Activated CD4-positive, alpha-beta T cell treated with anti-CD3 and anti-CD28 coated beads, Interleukin-2, Interleukin-4, amounts not matched to agents 100 ng/mL and 50 ng/mL, durations not matched to agents 16 hours and 8 hours (primary cell): ENCODE measurements around the gene RBM15B.
"Not testable (repeated sequence)": the region's sequence is repeated elsewhere in the genome, so short reads cannot be mapped to it uniquely, and the experiment has no call there.

Experiments
- DNase-seq: peaks from one replicate; pipeline ENCODE4 v3.0.0-alpha.2; 2020; ENCODE audit warnings: low spot score

Gene RBM15B

DNA sequence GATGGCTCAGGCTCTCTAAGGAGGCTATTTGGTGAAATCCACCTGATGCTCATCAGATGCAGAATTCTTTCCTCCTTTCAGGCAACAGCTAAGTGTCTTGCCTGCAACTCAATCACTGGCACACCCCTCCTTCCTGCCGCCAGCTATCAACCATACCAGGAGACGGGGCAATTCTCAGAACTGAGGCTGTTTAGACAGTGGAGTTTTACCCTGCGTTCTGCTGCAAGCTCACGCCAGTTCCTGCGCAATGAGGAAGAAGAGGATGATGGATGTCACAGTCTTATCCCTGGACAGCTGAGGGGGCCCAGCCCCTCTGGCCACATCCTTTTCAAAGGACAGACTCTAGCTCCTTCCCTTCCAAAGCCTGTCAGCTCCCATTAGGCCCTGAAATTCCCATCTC is 13.0 kb upstream of the RBM15B start:
- DNase-seq, result no peak

DNA sequence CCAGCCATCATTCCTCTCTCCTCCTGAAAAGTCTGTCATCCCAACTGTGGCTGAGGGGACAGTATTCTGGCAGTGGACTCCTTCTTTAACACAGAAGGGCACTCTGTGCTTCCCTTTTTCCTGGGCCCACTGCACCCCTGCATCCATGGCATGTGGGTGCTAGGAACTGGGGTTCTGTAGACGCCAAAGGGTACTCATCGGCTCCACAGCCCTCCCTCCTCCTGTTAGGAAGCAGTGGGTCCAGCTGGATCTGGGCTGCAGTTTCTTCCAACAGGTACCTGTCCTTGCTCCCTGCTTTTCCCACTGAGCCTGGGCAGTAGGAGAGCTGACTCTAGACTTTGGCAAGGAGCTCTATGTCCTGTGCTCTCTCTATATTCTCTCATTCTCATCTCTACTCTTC is 12.4 kb upstream of the RBM15B start:
- DNase-seq, result no peak

DNA sequence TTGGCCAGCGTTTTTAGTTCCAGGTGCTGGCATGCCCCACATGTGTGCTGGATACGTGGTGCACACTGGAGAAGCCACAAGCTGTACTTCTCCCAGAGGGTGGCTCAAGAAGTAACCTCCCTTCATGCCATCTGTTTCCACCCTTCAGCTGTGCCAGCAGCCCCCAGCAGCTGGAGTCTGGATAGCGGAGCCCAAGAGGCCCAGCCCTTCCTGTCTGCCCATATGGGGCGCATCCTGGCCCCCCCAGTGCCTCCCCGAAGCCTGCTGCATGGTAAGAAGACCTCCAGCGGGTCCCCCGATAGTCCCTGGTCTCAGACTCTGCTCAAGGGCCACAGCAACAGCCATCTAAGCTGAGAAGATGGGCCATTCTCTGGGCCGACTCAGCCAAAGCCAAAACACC is 11.8 kb upstream of the RBM15B start:
- DNase-seq, result no peak

DNA sequence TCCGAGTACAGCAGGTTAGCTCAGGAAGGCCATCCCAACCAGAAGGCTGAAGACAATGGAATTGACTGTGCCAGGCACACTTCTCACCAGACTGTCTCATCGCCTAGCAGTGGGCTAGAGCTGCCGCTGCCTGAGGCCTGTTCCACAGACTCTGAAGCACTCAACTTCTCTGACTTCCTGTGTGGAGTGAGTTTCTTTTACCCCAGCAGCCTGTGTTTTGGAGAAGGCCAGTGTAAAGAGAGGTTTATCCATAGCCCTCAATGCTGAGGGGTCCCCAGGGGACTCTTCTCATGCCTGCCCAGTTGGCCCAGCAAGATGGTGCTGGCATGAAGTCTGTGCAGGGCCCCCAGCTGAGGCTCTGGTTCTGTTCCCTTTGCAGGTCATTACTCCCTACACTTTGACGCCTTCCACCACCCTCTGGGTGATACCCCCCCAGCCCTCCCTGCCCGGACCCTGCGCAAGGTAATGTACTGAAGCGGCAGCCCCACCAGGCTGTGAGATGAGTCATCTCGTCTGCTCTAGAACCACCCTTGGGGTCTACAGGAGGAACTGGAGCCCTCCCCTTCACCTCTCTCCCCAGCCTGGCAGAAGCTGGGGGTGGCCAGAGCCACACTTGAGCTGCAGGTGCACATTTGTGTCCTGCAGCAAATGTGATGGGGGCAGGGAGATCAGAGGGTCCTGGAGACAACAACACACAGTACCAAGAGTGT is 11.2 kb upstream of the RBM15B start:
- no peak for DNase-seq

GRCh38 chr3:51380601-51381332 is 10.3 kb upstream of the RBM15B start:
- no peak for DNase-seq

GRCh38 chr3:51381333-51381705 is 9.8 kb upstream of the RBM15B start:
- DNase-seq, result no peak

DNA sequence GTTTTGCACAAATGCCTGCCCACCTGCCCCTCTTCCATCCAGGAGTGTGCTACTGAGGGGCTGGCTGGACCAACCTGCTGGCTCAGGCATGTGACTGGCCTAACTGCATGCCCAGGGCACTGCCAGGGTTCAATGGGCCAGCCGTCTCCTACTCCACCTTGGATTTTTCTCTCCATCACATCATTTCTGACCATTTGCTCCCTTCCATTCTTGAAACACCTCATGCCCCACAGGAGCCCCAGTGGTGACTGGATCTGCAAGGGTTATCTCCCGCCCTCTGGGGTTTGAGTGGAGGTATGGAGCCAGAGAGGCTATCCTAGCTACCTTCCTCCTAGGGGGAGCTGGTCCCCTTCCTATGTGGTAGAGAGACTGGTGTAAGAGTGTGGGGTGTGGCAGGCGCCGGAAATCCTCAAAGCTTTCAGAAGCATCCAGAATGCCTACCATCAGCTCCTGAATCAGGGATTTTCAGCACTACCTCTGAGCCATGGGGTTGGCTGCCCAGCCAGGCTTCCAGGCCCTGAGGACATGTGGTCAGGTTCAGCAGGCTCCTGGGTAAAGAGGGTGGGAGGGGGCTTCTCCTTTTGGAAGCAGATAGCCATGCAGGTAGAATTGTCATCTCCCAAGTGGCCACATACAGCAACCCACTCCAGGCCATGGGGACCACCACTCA is 8.9 kb upstream of the RBM15B start:
- DNase-seq, result no peak

DNA sequence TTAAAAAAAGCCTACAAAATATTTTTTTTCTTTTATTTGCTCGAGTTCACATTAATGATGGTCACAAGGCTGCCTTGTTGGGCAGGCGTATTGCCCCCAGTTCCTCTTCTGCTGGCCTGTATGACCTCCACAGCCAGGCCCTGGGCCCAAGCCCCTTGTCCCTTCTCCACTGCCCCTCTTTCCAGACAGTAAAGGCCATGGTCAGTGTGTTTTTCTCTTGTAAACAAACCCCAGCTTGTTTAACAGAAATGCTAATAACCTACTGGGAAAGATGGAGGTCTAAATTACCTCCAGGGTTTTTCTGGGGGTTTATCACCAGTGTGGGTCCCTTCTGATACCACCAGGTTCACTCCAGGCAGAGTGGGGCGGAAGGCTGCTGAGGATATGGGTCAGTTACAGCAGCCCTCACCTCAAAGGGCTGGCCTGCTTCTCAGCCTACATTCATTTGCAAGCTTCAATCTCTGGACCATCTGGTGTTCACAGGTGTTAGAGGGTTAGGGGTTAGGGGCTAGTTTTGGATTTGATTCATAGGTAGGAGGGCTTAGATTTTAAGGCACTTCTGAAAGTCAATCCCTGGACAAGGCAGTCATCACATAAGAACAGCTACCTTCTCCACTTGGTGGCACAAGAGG is 8.0 kb upstream of the RBM15B start:
- no peak for DNase-seq

DNA sequence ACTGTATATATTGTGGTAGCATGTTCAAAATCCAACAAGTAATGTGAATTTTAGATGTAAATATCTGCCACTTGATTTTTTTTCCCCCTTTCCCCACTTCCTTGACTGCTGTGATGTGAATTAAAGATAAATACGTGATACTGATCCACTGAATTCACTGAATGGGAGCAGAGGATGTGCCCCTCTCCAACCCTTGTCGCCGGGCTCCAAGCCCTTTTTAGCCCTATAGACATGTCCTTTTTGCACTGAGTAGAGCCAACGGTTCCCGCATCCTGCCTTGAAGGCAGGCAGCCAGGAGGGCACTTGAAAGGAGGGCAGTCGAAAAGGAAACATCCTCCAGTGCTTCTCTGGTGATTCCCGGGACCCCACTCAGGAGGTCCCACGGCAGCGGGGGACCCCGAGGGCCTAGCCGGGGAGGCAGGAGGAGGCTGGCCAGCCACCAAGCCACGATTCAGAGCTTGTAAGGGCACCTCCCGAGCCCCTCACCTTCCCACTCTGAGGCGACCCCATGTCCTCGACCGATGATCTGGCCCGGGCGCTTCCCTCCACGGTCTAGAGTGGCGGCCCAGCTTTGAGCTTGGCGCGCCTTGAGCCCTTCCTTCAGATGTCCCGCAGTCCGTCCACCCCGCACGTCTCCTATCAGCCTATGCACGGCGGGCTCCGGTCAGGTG is 6.9 kb upstream of the RBM15B start:
- peak; percentile 26 for DNase-seq

DNA sequence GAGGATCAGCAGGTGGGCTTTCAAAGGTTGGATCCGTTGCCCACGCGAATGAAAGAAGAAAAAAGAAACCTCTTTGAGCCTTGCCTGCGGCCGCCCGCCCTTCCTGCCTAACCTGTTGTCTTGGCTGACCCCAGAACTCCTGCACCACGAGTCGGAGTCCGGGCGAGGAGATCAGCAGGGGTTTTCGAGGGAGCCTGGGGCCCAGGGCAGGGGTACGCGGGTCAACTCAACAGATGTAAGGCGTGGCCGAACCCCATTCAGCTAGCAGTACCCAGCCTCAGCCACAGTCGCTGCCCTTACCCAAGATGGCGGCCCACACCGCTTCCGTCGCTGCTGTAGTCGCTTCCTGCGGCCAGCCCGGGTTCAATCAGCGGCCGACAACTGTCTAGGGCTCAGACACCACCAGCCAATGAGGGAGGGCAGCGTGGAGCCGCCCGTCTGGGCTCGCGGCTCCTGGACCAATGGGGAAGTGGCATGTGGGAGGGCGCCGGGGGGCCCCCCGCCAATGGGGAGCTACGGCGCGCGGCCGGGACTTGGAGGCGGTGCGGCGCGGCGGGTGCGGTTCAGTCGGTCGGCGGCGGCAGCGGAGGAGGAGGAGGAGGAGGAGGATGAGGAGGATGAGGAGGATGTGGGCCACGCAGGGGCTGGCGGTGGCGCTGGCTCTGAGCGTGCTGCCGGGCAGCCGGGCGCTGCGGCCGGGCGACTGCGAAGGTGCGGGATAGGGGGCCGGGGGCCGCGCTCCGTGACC is 6.2 kb upstream of the RBM15B start, which contains the start of gene MANF:
Gene MANF, plus strand, starts transcription at position 566 of the 748 bp plus-strand sequence. Its CDS starts 52 bp downstream, at position 618.
- peak; percentile 99 for DNase-seq

GRCh38 chr3:51385621-51386091 is 5.4 kb upstream of the RBM15B start:
- DNase-seq, result no peak

GRCh38 chr3:51386159-51386851 is 4.8 kb upstream of the RBM15B start:
- no peak for DNase-seq

GRCh38 chr3:51386852-51387229 is 4.2 kb upstream of the RBM15B start:
- no peak for DNase-seq

- DNase-seq, result not testable (repeated sequence)
Measured at GRCh38 chr3:51387281-51387680, 3.8 kb upstream of the RBM15B start.

DNA sequence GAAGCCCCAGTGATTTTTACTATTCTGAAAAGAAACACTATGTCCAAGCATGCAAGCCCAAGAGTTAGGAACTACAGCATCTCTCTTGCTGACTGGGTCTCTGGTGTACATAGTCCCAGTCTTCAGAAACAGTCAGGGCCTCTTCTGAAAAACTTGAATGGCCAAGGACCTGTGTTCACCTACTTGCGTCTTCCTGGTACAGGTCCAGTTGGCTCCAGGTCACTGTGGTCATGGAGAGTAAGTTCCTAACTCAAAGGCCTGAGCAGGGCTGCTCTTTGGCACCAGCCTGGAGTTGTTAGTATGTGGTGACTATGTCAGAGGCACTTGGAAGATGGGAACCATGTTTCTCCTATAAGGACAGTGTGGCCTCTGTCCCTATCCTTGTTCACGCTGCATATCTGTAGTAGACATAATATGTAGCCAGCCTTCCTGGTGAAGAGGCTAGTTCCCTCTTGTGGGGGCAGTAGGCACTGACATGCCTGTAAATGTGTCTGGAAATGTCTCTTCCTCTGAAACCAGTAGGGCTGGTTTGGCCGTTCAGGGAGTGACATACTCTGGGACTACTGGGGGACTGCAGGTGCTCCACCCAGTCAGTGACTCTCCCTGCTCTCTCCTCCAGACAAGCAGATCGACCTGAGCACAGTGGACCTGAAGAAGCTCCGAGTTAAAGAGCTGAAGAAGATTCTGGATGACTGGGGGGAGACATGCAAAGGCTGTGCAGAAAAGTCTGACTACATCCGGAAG is 2.6 kb upstream of the RBM15B start:
- no peak for DNase-seq

- peak; percentile 55 for DNase-seq
Measured at GRCh38 chr3:51389423-51390183, 1.5 kb upstream of the RBM15B start.

GRCh38 chr3:51390246-51391074 is 625 bp upstream of the RBM15B start:
- DNase-seq, result no peak
